Measurements from ENCODE around the gene SERPINB1.
"Not testable (repeated sequence)": the region's sequence is repeated elsewhere in the genome, so short reads cannot be mapped to it uniquely, and the experiment has no call there.

GRCh38 chr6:2859798-2860705 is 18.4 kb upstream of the SERPINB1 start:
- not testable (repeated sequence) for TF ChIP-seq SIN3A (IDR thresholded peaks at IDR 0.05; ENCODE audit: borderline replicate concordance, low read depth, low read length); CTCF (IDR thresholded peaks at IDR 0.05); EP300 (IDR thresholded peaks at IDR 0.05; ENCODE audit: borderline replicate concordance in 1 of 2, low read depth in 1 of 2, low read length in 1 of 2); TAF1 (IDR thresholded peaks at IDR 0.05; ENCODE audit: borderline replicate concordance, low read depth, low read length)
